ENCODE data around the gene PLCH2.

DNA sequence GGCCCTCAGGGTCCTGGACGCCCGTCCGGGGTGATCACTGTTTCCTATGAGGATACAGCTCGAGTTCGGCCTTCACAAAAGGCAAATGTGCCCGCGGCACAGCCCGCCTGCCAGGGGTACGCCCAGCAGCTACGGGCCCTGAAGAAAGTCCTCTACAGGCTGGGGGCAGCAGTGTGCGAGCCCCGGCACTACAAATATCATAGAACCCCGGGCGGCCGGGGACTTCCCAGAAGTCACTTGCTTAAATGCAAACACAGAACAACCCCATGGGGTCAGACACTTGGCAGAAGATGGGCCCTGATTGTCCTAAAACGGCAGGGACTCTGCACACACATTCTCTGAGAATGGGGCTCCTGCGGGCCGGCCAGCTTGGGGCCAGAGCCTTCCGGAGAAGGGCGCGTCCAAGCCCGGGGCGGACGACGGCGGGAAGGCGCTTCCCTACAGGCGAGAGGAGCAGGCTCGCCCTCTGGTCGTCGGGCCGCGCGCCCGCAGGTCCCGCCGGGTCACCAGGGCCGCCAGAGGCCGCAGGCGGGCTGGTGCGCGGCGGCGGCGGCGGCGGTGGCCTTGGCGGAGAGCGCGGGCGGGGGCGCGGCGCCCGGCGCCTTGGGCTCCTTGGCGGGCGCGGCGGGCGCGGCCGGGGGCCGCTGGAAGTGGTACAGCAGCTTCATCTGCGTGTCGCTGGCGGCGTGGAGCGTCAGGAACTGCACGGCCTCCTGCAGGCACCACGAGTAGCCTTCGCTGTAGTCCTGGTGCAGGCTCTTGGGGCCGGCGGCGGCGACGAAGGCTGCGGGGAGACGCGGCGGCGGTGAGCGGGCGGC, 53.1 kb downstream of the PLCH2 start:
- TF ChIP-seq, protein P1, sequence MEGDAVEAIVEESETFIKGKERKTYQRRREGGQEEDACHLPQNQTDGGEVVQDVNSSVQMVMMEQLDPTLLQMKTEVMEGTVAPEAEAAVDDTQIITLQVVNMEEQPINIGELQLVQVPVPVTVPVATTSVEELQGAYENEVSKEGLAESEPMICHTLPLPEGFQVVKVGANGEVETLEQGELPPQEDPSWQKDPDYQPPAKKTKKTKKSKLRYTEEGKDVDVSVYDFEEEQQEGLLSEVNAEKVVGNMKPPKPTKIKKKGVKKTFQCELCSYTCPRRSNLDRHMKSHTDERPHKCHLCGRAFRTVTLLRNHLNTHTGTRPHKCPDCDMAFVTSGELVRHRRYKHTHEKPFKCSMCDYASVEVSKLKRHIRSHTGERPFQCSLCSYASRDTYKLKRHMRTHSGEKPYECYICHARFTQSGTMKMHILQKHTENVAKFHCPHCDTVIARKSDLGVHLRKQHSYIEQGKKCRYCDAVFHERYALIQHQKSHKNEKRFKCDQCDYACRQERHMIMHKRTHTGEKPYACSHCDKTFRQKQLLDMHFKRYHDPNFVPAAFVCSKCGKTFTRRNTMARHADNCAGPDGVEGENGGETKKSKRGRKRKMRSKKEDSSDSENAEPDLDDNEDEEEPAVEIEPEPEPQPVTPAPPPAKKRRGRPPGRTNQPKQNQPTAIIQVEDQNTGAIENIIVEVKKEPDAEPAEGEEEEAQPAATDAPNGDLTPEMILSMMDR (IDR thresholded peaks at IDR 0.05): no peak
- TF ChIP-seq, protein P2, sequence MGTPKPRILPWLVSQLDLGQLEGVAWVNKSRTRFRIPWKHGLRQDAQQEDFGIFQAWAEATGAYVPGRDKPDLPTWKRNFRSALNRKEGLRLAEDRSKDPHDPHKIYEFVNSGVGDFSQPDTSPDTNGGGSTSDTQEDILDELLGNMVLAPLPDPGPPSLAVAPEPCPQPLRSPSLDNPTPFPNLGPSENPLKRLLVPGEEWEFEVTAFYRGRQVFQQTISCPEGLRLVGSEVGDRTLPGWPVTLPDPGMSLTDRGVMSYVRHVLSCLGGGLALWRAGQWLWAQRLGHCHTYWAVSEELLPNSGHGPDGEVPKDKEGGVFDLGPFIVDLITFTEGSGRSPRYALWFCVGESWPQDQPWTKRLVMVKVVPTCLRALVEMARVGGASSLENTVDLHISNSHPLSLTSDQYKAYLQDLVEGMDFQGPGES (IDR thresholded peaks at IDR 0.05; ENCODE audit: low read depth, low read length): no peak
- TF ChIP-seq POLR2AphosphoS5 (IDR thresholded peaks at IDR 0.05; ENCODE audit: low read depth, low read length): no peak
- TF ChIP-seq TAF1 (IDR thresholded peaks at IDR 0.05; ENCODE audit: borderline replicate concordance, low read depth, low read length): no peak
- no peak for TF ChIP-seq RXRA (IDR thresholded peaks at IDR 0.05; ENCODE audit: borderline replicate concordance, low read depth)
- no peak for TF ChIP-seq RCOR1 (IDR thresholded peaks at IDR 0.05; ENCODE audit: low read length)
- TF ChIP-seq EZH2phosphoT487 (IDR thresholded peaks at IDR 0.05; ENCODE audit: borderline replicate concordance, low read depth): no peak
- no peak for TF ChIP-seq RAD21 (IDR thresholded peaks at IDR 0.05; ENCODE audit: low read length)
- no peak for TF ChIP-seq RFX5 (IDR thresholded peaks at IDR 0.05; ENCODE audit: low read length)
